GM18502 (cell line): ENCODE results near the gene ZNF653.
"Not testable (repeated sequence)": the region's sequence is repeated elsewhere in the genome, so short reads cannot be mapped to it uniquely, and the experiment has no call there.

Experiments used
- ATAC-seq: cut with Tn5 transposase; IDR thresholded peaks from one replicate; pipeline ENCODE4 v1.9.1; 2021; ENCODE audit warnings: mild to moderate bottlenecking; ENCODE audit not compliant: unreplicated experiment, poor library complexity

ZNF653 gene

DNA sequence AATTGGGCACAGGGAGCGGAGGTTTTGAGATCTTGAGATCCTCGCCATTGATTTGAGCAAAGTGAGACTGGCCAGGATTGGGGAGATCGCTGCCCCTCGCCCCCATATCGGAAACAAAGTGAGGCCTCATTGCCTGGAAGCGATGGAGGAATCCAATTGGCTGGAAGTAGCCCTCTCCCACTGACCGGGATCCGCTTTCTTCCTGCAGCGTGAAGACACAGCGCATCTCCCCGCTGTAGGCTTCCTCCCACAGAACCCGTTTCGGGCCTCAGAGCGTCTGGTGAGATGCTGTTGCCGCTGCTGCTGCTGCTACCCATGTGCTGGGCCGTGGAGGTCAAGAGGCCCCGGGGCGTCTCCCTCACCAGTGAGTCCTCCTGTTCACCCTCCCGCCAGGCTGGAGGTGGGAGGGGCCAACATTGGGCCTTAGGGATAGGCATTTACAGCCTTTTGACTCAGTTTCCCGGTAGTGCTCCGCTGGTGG lies 69.8 kb downstream of the ZNF653 start:
- no peak for ATAC-seq

GRCh38 chr19:11435057-11435832 lies 70.4 kb downstream of the ZNF653 start, which contains the start of the genes ODAD3 and PRKCSH:
TSS of gene ODAD3 (minus strand) at chr19:11435121. CDS start at chr19:11435016, 105 bp downstream.
TSS of gene PRKCSH (plus strand) at chr19:11435635. CDS start at chr19:11436118, 483 bp downstream.
- peak; percentile 88 for ATAC-seq

- no peak for ATAC-seq
Observed at GRCh38 chr19:11434703-11435056, 71.0 kb downstream of the ZNF653 start.

DNA sequence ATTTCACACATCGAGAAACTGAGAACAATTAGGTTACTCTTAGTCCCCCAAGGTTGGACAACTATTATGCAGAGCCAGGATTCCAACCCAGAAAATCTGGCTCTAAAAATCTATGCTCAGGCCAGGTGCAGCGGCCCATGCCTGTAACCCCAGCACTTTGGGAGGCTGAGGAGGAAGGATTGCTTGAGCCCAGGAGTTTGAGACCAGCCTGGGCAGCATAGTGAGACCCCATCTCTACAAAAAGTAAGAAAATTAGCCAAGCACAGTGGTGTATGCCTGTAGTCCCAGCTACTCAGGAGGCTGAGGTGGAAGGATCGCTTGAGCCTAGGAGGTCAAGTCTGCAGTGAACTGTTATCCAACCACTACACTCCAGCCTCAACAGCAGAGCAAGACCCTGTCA lies 72.1 kb downstream of the ZNF653 start:
- not testable (repeated sequence) for ATAC-seq
